HEK293 (cell line): ENCODE data around the gene CHL1.

Source experiments
- CTCF ChIA-PET: fragments of 350-600 bp; formaldehyde crosslinking; extraction: SDS; loops from one replicate; lab custom pipeline; 2021; ENCODE audit warnings: antibody characterized with exemption; lab: Yijun Ruan, JAX
- POLR2A ChIA-PET: fragments of 300-600 bp; formaldehyde crosslinking; extraction: SDS; loops from one replicate; lab custom pipeline; 2020; ENCODE audit warnings: antibody characterized with exemption, inconsistent platforms; lab: Yijun Ruan, JAX
- H3K27ac ChIP-seq: fragments of 200-500 bp; sonication (Bioruptor generic); 2 replicates; pipeline ENCODE4 v1.5.1; 2014; ENCODE audit warnings: low read depth, low read length, control low read depth, inconsistent platforms; ENCODE audit errors: extremely low read depth
- H3K36me3 ChIP-seq, 2 experiments: fragments of 200-500 bp in 1 of 2; sonication (Bioruptor generic) in 1 of 2; 1 replicate in 1 of 2; 2 replicates in 1 of 2; pipeline ENCODE4 v1.5.1; 2014 to 2017; ENCODE audit warnings: inconsistent platforms in 2 of 2, low read length in 2 of 2; ENCODE audit not compliant: control insufficient read depth in 2 of 2, insufficient read depth in 1 of 2
- H3K4me1 ChIP-seq: fragments of 200-500 bp; sonication (Bioruptor generic); 2 replicates; pipeline ENCODE4 v1.5.1; 2014; ENCODE audit warnings: mild to moderate bottlenecking, low read length, inconsistent platforms; ENCODE audit not compliant: control insufficient read depth, insufficient read depth
- H3K4me3 ChIP-seq: 2 replicates; pipeline ENCODE4 v1.5.1; 2011; ENCODE audit warnings: low read depth, mild to moderate bottlenecking, control low read depth, low read length, moderate library complexity
- H3K9me3 ChIP-seq: fragments of 200-500 bp; sonication (Bioruptor generic); 2 replicates; pipeline ENCODE4 v1.5.1; 2014; ENCODE audit warnings: low read depth, low read length, inconsistent platforms; ENCODE audit not compliant: control insufficient read depth, insufficient read depth
- GLI4 ChIP-seq: fragments of 450-650 bp; formaldehyde crosslinking; IDR thresholded peaks from 2 replicates; pipeline ENCODE4 v1.5.1; 2016; ENCODE audit warnings: missing biosample characterization, missing genetic modification characterization
- HOXC10 ChIP-seq: sonication (generic); formaldehyde crosslinking; IDR thresholded peaks from 2 replicates; pipeline ENCODE4 v1.8.1; 2023; ENCODE audit warnings: mild to moderate bottlenecking, missing genetic modification reagents
- HOXD13 ChIP-seq: sonication (generic); formaldehyde crosslinking; IDR thresholded peaks from 2 replicates; pipeline ENCODE4 v1.8.0; 2022; ENCODE audit warnings: missing genetic modification reagents, borderline replicate concordance
- OVOL3 ChIP-seq: fragments of 450-650 bp; formaldehyde crosslinking; IDR thresholded peaks from 2 replicates; pipeline ENCODE4 v1.5.1; 2016; ENCODE audit warnings: missing biosample characterization, missing genetic modification characterization
- PBX3 ChIP-seq: sonication (generic); formaldehyde crosslinking; IDR thresholded peaks from 2 replicates; pipeline ENCODE4 v1.8.1; 2022; ENCODE audit warnings: mild to moderate bottlenecking, moderate library complexity, missing genetic modification reagents
- SALL2 ChIP-seq: fragments of 450-650 bp; formaldehyde crosslinking; IDR thresholded peaks from 2 replicates; pipeline ENCODE4 v1.5.0; 2017; ENCODE audit warnings: missing biosample characterization, mild to moderate bottlenecking, missing genetic modification characterization, borderline replicate concordance
- ZBTB17 ChIP-seq: fragments of 450-650 bp; formaldehyde crosslinking; IDR thresholded peaks from 2 replicates; pipeline ENCODE4 v1.5.1; 2016; ENCODE audit warnings: missing biosample characterization, missing genetic modification characterization
- ZBTB48 ChIP-seq: fragments of 450-650 bp; formaldehyde crosslinking; IDR thresholded peaks from 2 replicates; pipeline ENCODE4 v1.5.1; 2016; ENCODE audit warnings: missing biosample characterization, missing genetic modification characterization
- ZBTB7A ChIP-seq: fragments of 450-650 bp; formaldehyde crosslinking; IDR thresholded peaks from 2 replicates; pipeline ENCODE4 v1.5.1; 2016; ENCODE audit warnings: low read depth, missing biosample characterization, missing genetic modification characterization
- ZNF138 ChIP-seq: fragments of 450-650 bp; formaldehyde crosslinking; IDR thresholded peaks from 2 replicates; pipeline ENCODE4 v1.5.1; 2016; ENCODE audit warnings: missing biosample characterization, missing genetic modification characterization, borderline replicate concordance
- ZNF155 ChIP-seq: fragments of 450-650 bp; formaldehyde crosslinking; IDR thresholded peaks from 2 replicates; pipeline ENCODE4 v1.5.1; 2016; ENCODE audit warnings: missing biosample characterization, missing genetic modification characterization
- ZNF16 ChIP-seq: fragments of 450-650 bp; formaldehyde crosslinking; IDR thresholded peaks from 2 replicates; pipeline ENCODE4 v1.5.1; 2016; ENCODE audit warnings: low read depth, missing biosample characterization, missing genetic modification characterization
- ZNF169 ChIP-seq: fragments of 450-650 bp; formaldehyde crosslinking; IDR thresholded peaks from 2 replicates; pipeline ENCODE4 v1.5.1; 2016; ENCODE audit warnings: missing biosample characterization, missing genetic modification characterization
- ZNF19 ChIP-seq: fragments of 450-650 bp; formaldehyde crosslinking; IDR thresholded peaks from 2 replicates; pipeline ENCODE4; 2016; ENCODE audit warnings: missing biosample characterization, missing genetic modification characterization, low read depth
- ZNF239 ChIP-seq: fragments of 450-650 bp; formaldehyde crosslinking; IDR thresholded peaks from 2 replicates; pipeline ENCODE4 v1.5.1; 2016; ENCODE audit warnings: missing biosample characterization, missing genetic modification characterization
- ZNF350 ChIP-seq: fragments of 450-650 bp; formaldehyde crosslinking; IDR thresholded peaks from 2 replicates; pipeline ENCODE4 v1.5.0; 2017; ENCODE audit warnings: missing biosample characterization, mild to moderate bottlenecking, missing genetic modification characterization
- ZNF366 ChIP-seq: fragments of 450-650 bp; formaldehyde crosslinking; conservative IDR thresholded peaks from 2 replicates; pipeline ENCODE4 v1.5.1; 2016; ENCODE audit warnings: missing biosample characterization, missing genetic modification characterization
- ZNF391 ChIP-seq: fragments of 450-650 bp; formaldehyde crosslinking; IDR thresholded peaks from 2 replicates; pipeline ENCODE4 v1.5.1; 2016; ENCODE audit warnings: low read depth, missing biosample characterization, missing genetic modification characterization, borderline replicate concordance
- ZNF398 ChIP-seq: fragments of 450-650 bp; formaldehyde crosslinking; IDR thresholded peaks from 2 replicates; pipeline ENCODE4 v1.5.1; 2017; ENCODE audit warnings: missing biosample characterization, missing genetic modification characterization
- ZNF423 ChIP-seq: fragments of 450-650 bp; formaldehyde crosslinking; IDR thresholded peaks from 2 replicates; pipeline ENCODE4 v1.5.1; 2016; ENCODE audit warnings: missing biosample characterization, missing genetic modification characterization
- ZNF48 ChIP-seq: fragments of 450-650 bp; formaldehyde crosslinking; IDR thresholded peaks from 2 replicates; pipeline ENCODE4 v1.5.1; 2016; ENCODE audit warnings: missing biosample characterization, missing genetic modification characterization
- ZNF580 ChIP-seq: fragments of 450-650 bp; formaldehyde crosslinking; IDR thresholded peaks from 2 replicates; pipeline ENCODE4 v1.5.1; 2016; ENCODE audit warnings: missing biosample characterization, missing genetic modification characterization
- ZNF596 ChIP-seq: fragments of 450-650 bp; IDR thresholded peaks from 2 replicates; pipeline ENCODE4 v1.5.0; 2018; ENCODE audit warnings: missing biosample characterization, mild to moderate bottlenecking, missing genetic modification characterization, moderate library complexity
- ZNF600 ChIP-seq: fragments of 450-650 bp; formaldehyde crosslinking; IDR thresholded peaks from 2 replicates; pipeline ENCODE4 v1.5.1; 2016; ENCODE audit warnings: missing biosample characterization, missing genetic modification characterization
- ZNF692 ChIP-seq: fragments of 450-650 bp; formaldehyde crosslinking; IDR thresholded peaks from 2 replicates; pipeline ENCODE4 v1.5.1; 2016; ENCODE audit warnings: missing biosample characterization, missing genetic modification characterization
- ZNF704 ChIP-seq: fragments of 450-650 bp; formaldehyde crosslinking; IDR thresholded peaks from 2 replicates; pipeline ENCODE4 v1.5.1; 2016; ENCODE audit warnings: missing biosample characterization, missing genetic modification characterization
- ZNF830 ChIP-seq: fragments of 450-650 bp; IDR thresholded peaks from 2 replicates; pipeline ENCODE4 v1.5.0; 2018; ENCODE audit warnings: missing biosample characterization, missing genetic modification characterization, low read depth, mild to moderate bottlenecking, moderate library complexity
- ZSCAN5A ChIP-seq: fragments of 450-650 bp; formaldehyde crosslinking; IDR thresholded peaks from 2 replicates; pipeline ENCODE4 v1.5.1; 2016; ENCODE audit warnings: missing biosample characterization, missing genetic modification characterization

Gene CHL1

GRCh38 chr3:280681-281080 lies 84.1 kb downstream of the CHL1 start:
- H3K36me3 ChIP-seq: no peaks in the 10 kb centered on the region
- no peak overlapping the region for H3K4me3 ChIP-seq
- TF ChIP-seq ZNF596 (tag by site-specific recombination) (no peak), PBX3 (CRISPR knock-in tag) (no peak), ZNF19 (no peak), ZBTB48 (tag by site-specific recombination) (no peak), ZNF169 (no peak), OVOL3 (tag by site-specific recombination) (no peak), ZSCAN5A (tag by site-specific recombination) (no peak), ZNF692 (no peak), SALL2 (tag by site-specific recombination) (no peak), HOXC10 (CRISPR knock-in tag) (no peak), ZNF16 (no peak), ZNF704 (tag by site-specific recombination) (no peak), ZNF391 (tag by site-specific recombination) (no peak), ZNF830 (no peak), ZBTB17 (no peak), ZNF600 (tag by site-specific recombination) (no peak), ZNF155 (tag by site-specific recombination) (no peak), HOXD13 (CRISPR knock-in tag) (no peak), ZNF239 (no peak)
- TF ChIP-seq, all 188 proteins: peak for 0
- Histone ChIP-seq H3K4me1 (no peaks in the 10 kb centered on the region), H3K27ac (no peak overlapping the region), H3K9me3 (no peaks in the 10 kb centered on the region)
- POLR2A ChIA-PET: no interaction called here
- CTCF ChIA-PET: no interaction called here

GRCh38 chr3:284322-284721 lies 87.8 kb downstream of the CHL1 start:
- no peak overlapping the region for H3K27ac ChIP-seq
- no peak overlapping the region for H3K4me3 ChIP-seq
- H3K36me3 ChIP-seq: no peaks in the 10 kb centered on the region
- ChIA-PET POLR2A (no interaction called here), CTCF (no interaction called here)
- H3K9me3 ChIP-seq: no peaks in the 10 kb centered on the region
- no peaks in the 10 kb centered on the region for H3K4me1 ChIP-seq
- TF ChIP-seq ZNF350 (no peak), ZBTB17 (no peak), ZNF138 (no peak), ZNF580 (tag by site-specific recombination) (no peak), GLI4 (tag by site-specific recombination) (no peak), ZBTB7A (tag by site-specific recombination) (no peak), ZNF398 (tag by site-specific recombination) (no peak), ZNF423 (tag by site-specific recombination) (no peak), ZNF48 (tag by site-specific recombination) (no peak), ZNF366 (tag by site-specific recombination) (no peak)
